ENCODE data around the gene ADRA2C. TPM values are rescaled to one million over a fixed set of nuclear protein-coding genes. Genes with fewer than 3 reads are reported as not detected.

Gene ADRA2C
- total and polyA plus RNA-seq, 2 of the 13 experiments (the other 11 are each of a cell fraction or from before 2014, with no cell fraction given): 15.4 to 69.7 TPM

DNA sequence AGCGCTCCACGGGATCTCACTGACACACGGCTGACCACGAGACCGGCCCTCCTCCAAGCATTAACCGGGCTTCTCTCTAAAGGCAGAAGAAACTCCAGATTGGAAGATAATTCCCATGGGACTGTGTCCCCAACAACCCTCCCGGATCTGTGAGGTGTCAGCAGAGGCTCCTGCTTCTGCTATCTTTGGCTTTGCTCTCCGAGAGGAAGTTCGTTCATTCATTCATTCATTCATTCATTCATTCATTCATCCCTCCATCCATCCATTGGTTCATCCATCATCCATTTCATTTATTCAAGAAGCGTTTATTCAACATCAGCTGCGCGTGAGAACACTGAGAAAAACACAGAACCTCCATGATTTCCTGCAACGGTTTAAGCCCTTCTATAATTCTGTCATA lies 11.5 kb downstream of the ADRA2C start:
- POLR2A ChIA-PET: no interaction called here
- Histone ChIP-seq H3K27ac (ENCODE audit: extremely low read length, insufficient read depth, low read length) (no peak overlapping the region), H3K9ac (ENCODE audit: insufficient read depth, low read depth, low read length) (no peak overlapping the region), H3K36me3 (replicated peaks in 1 of 2; ENCODE audit: control insufficient read depth in 1 of 2, insufficient read depth in 2 of 2, low read length in 2 of 2) (no peaks in the 10 kb centered on the region), H3K4me2 (ENCODE audit: low read depth, low read length) (no peak overlapping the region), H2AFZ (ENCODE audit: low read length) (no peak overlapping the region), H3K9me3 (ENCODE audit: low read length) (no peaks in the 10 kb centered on the region), H3K4me1 (ENCODE audit: insufficient read depth, low read length) (peaks cover 85% of the 10 kb centered on the region), H3K27me3 (ENCODE audit: control insufficient read depth in 1 of 2, insufficient read depth in 2 of 2, low read length in 2 of 2) (peaks cover 0 to 7% of the 10 kb centered on the region in 2 experiments; a peak in 1 of 5 replicates), H3K79me2 (ENCODE audit: insufficient read depth, low read length) (no peaks in the 10 kb centered on the region), H4K20me1 (ENCODE audit: insufficient read depth, low read length) (no peaks in the 10 kb centered on the region), H3K4me3 (replicated peaks in 1 of 3; ENCODE audit: insufficient read depth in 1 of 3, low read depth in 2 of 3, low read length in 3 of 3) (no peak overlapping the region)
- ATAC-seq (no peak), DNase-seq (ENCODE audit: low spot score) (no peak), FAIRE-seq (no peak)
- no peak for TF ChIP-seq ZNF782 (CRISPR knock-in tag; IDR thresholded peaks at IDR 0.05; ENCODE audit: borderline replicate concordance)
- no peak for TF ChIP-seq ZNF138 (CRISPR knock-in tag; IDR thresholded peaks at IDR 0.05; ENCODE audit: low read depth)
- TF ChIP-seq ZNF883 (CRISPR knock-in tag; IDR thresholded peaks at IDR 0.05; ENCODE audit: not compliant biosample characterization): no peak
- no peak for TF ChIP-seq ZFP1 (CRISPR knock-in tag; IDR thresholded peaks at IDR 0.05)
- no peak for TF ChIP-seq KIAA2018 (CRISPR knock-in tag; IDR thresholded peaks at IDR 0.05; ENCODE audit: borderline replicate concordance)
- no peak for TF ChIP-seq RNF2 (conservative IDR thresholded peaks at IDR 0.05; ENCODE audit: low read depth)
- TF ChIP-seq ZNF256 (CRISPR knock-in tag; conservative IDR thresholded peaks at IDR 0.05): no peak
- no peak for TF ChIP-seq SIN3B (IDR thresholded peaks at IDR 0.05; ENCODE audit: low read length)
- TF ChIP-seq AKAP8 (CRISPR knock-in tag; IDR thresholded peaks at IDR 0.05): no peak
- no peak for TF ChIP-seq ZNF597 (CRISPR knock-in tag; IDR thresholded peaks at IDR 0.05)
- no peak for TF ChIP-seq IKZF1 (IDR thresholded peaks at IDR 0.05)
- CTCF ChIA-PET (ENCODE audit: low intra/inter-chr PET ratio, low total read pairs): no interaction called here
- no TSS peak for BruUV-seq (replicated peaks)
- intact Hi-C loops (cut with micrococcal nuclease; ENCODE audit: unreplicated experiment): no loop called here
- in situ Hi-C loops (cut with HindIII; ENCODE audit: extremely low pct_ligation_motif_present, low pct_unique_long_range_greater_than_20kb): no loop called here
- 55% methylated on average over 13 of the region's 13 CpGs for WGBS (ENCODE audit: low lambda C conversion rate)

Data from HepG2 (cell line).